ENCODE measurements around the gene FLOT2. TPM values are rescaled to one million over a fixed set of nuclear protein-coding genes. Genes with fewer than 3 reads are reported as not detected.
A peak's percentile ranks its signal among the peaks of the same experiment; 100 is the strongest.

The FLOT2 gene
- polyA plus RNA-seq, 1 of the 3 experiments (the other 2 are of a cell fraction): 105 TPM

GRCh38 chr17:28946239-28946638, 48.7 kb upstream of the FLOT2 start:
- CTCF ChIA-PET: interaction anchor here (0.6 to 2.2 kb wide), 5 partner anchors 9 to 220 kb away, joined by 3 to 8 read pairs (median 3); partner anchors contain the start of gene FLOT2

More at GRCh38 chr17:28946239-28946638, 48.7 kb upstream of the FLOT2 start:
- DNase-seq: no peak
- peaks cover 94% of the 10 kb centered on the region for H3K79me2 ChIP-seq (ENCODE audit: insufficient read depth)
- H3F3A ChIP-seq (replicated peaks; ENCODE audit: insufficient read depth): peaks cover 45% of the 10 kb centered on the region
- peak overlapping the region; percentile 87 for H3K4me2 ChIP-seq
- H3K27ac ChIP-seq (ENCODE audit: low read depth in 2 of 2, low read length in 1 of 2): peak overlapping the region in 1 of 2 experiments; percentile 99; a peak in 2 of 4 replicates
- no peaks in the 10 kb centered on the region for H3K9me3 ChIP-seq
- H3K9ac ChIP-seq: peak overlapping the region; percentile 90
- H2AFZ ChIP-seq (ENCODE audit: low read depth): no peak overlapping the region
- TF ChIP-seq NFIC (IDR thresholded peaks at IDR 0.05; ENCODE audit: borderline replicate concordance) (0 out of 2 replicates have a peak, but pooled peaks have one; percentile 20), TEAD4 (IDR thresholded peaks at IDR 0.05; ENCODE audit: borderline replicate concordance, insufficient read depth) (no peak), GABPA (IDR thresholded peaks at IDR 0.05; ENCODE audit: low read depth) (no peak), USF2 (IDR thresholded peaks at IDR 0.05; ENCODE audit: borderline replicate concordance, low read depth, low read length) (no peak), USF1 (IDR thresholded peaks at IDR 0.05; ENCODE audit: borderline replicate concordance, low read depth) (no peak), ZBTB33 (IDR thresholded peaks at IDR 0.05; ENCODE audit: borderline replicate concordance, low read depth) (0 out of 2 replicates have a peak, but pooled peaks have one; percentile 10), GATA2 (CRISPR knock-in tag; IDR thresholded peaks at IDR 0.05) (no peak), JUND (IDR thresholded peaks at IDR 0.05) (no peak), PBX3 (IDR thresholded peaks at IDR 0.05) (peak; percentile 36; the same call in 1 of the 2 replicates), CTCF (IDR thresholded peaks at IDR 0.05) (no peak), FOSL2 (IDR thresholded peaks at IDR 0.05; ENCODE audit: borderline replicate concordance, low read depth) (peak; percentile 31; the same call in 1 of the 2 replicates), MEF2A (IDR thresholded peaks at IDR 0.05; ENCODE audit: borderline replicate concordance, low read depth) (no peak), EZH2phosphoT487 (IDR thresholded peaks at IDR 0.05; ENCODE audit: borderline replicate concordance, low read depth) (no peak), EP300 (IDR thresholded peaks at IDR 0.05; ENCODE audit: borderline replicate concordance in 1 of 2, low read depth in 1 of 2, low read length in 1 of 2) (peak in 1 of 2 experiments; percentile 55; a peak in 1 of 4 replicates), REST (IDR thresholded peaks at IDR 0.05; ENCODE audit: low read depth, low read length) (no peak), YY1 (IDR thresholded peaks at IDR 0.05; ENCODE audit: low read depth) (no peak), TCF12 (IDR thresholded peaks at IDR 0.05) (peak; percentile 59), RAD21 (IDR thresholded peaks at IDR 0.05; ENCODE audit: low read length) (no peak), IRF3 (IDR thresholded peaks at IDR 0.05; ENCODE audit: low read depth, low read length) (no peak)
- 46% methylated on average over 4 of the region's 4 CpGs for WGBS (ENCODE audit: low lambda C conversion rate)
- H3K9me2 ChIP-seq: no peaks in the 10 kb centered on the region
- H3K4me3 ChIP-seq (ENCODE audit: low read depth in 2 of 2, low read length in 1 of 2): no peak overlapping the region
- peaks cover 12 to 20% of the 10 kb centered on the region in 2 experiments; a peak in 3 of 4 replicates for H3K4me1 ChIP-seq (ENCODE audit: control insufficient read depth in 1 of 2, insufficient read depth in 2 of 2, low read depth in 1 of 2, low read length in 1 of 2)
- H3K36me3 ChIP-seq (replicated peaks in 1 of 2; ENCODE audit: control insufficient read depth in 1 of 2, insufficient read depth in 2 of 2, low read length in 1 of 2): peaks cover 20 to 25% of the 10 kb centered on the region in 2 experiments
- H3K27me3 ChIP-seq (ENCODE audit: insufficient read depth): no peaks in the 10 kb centered on the region
- POLR2A ChIA-PET: no interaction called here
- H4K20me1 ChIP-seq (ENCODE audit: insufficient read depth): peaks cover 28% of the 10 kb centered on the region
